Thoracic aorta (tissue), 2 donors: Measurements from ENCODE around the gene KANSL2. TPM values are rescaled to one million over a fixed set of nuclear protein-coding genes. Genes with fewer than 3 reads are reported as not detected.
"Not testable (repeated sequence)": the region's sequence is repeated elsewhere in the genome, so short reads cannot be mapped to it uniquely, and the experiment has no call there.

Experiments
- ATAC-seq: fragments of 150-250 bp; one replicate; pipeline ENCODE4 v1.8.0; 2017; ENCODE audit warnings: low read depth; ENCODE audit not compliant: insufficient number of reproducible peaks, low FRiP score
- DNase-seq: peaks from one replicate; pipeline ENCODE4 v3.0.0-alpha.2; 2020; ENCODE audit warnings: low spot score
- H3K27ac ChIP-seq, 2 donors: fragments of 200-600 bp; sonication (generic); 1 replicate in 1 of 2; 2 replicates in 1 of 2; pipeline ENCODE4 v1.5.1; 2016; ENCODE audit warnings: mild to moderate bottlenecking in 2 of 2, moderate library complexity in 2 of 2
- H3K27me3 ChIP-seq: fragments of 200-600 bp; sonication (generic); replicated peaks from 2 replicates; pipeline ENCODE4 v1.6.0; 2016; ENCODE audit warnings: mild to moderate bottlenecking; ENCODE audit not compliant: insufficient read depth
- H3K36me3 ChIP-seq: fragments of 200-600 bp; sonication (generic); one replicate; pipeline ENCODE4 v1.5.1; 2016
- H3K4me1 ChIP-seq, 2 donors: fragments of 200-600 bp; sonication (generic); 1 replicate in 1 of 2; 2 replicates in 1 of 2; pipeline versions ENCODE4 v1.5.1 to v1.6.0; 2016; ENCODE audit warnings: low read depth in 2 of 2, mild to moderate bottlenecking in 1 of 2; ENCODE audit not compliant: control insufficient read depth in 1 of 2
- H3K4me3 ChIP-seq: fragments of 200-600 bp; sonication (generic); 2 replicates; pipeline ENCODE4 v1.5.1; 2016; ENCODE audit warnings: mild to moderate bottlenecking
- H3K9me3 ChIP-seq: fragments of 200-600 bp; sonication (generic); 2 replicates; pipeline ENCODE4 v1.5.1; 2016
- CTCF ChIP-seq: fragments of 200-600 bp; sonication (generic); IDR thresholded peaks from one replicate; pipeline ENCODE4 v1.5.1; 2019; ENCODE audit warnings: antibody characterized with exemption
- total RNA-seq, 2 donors: library from RNA; depleted of rRNA; stranded (reverse); fragments of >200 nt; gene quantifications; one replicate each; pipeline versions ENCODE4 v1.1.0 to v1.2.3, GENCODE V29; 2016

KANSL2 gene
- total RNA-seq, 2 donors from 2014 or later, result 31.3 to 36.0 TPM

- H3K4me1 ChIP-seq, result no peaks in the 10 kb centered on the region
- ATAC-seq (no peak), DNase-seq (no peak)
- no peak overlapping the region for H3K27ac ChIP-seq
- no peak overlapping the region for H3K4me3 ChIP-seq
- no peaks in the 10 kb centered on the region for H3K36me3 ChIP-seq
- no peaks in the 10 kb centered on the region for H3K27me3 ChIP-seq
- no peaks in the 10 kb centered on the region for H3K9me3 ChIP-seq
- TF ChIP-seq CTCF, result no peak
Measured at GRCh38 chr12:48627556-48627955, 54.5 kb downstream of the KANSL2 start.

GRCh38 chr12:48622997-48623396 is 59.0 kb downstream of the KANSL2 start:
- not testable (repeated sequence) for H3K4me1 ChIP-seq, H3K9me3 ChIP-seq, H3K4me3 ChIP-seq, H3K27me3 ChIP-seq, H3K36me3 ChIP-seq, DNase-seq, ATAC-seq, H3K27ac ChIP-seq

- no peaks in the 10 kb centered on the region for H3K27me3 ChIP-seq
- no peak overlapping the region for H3K4me3 ChIP-seq
- TF ChIP-seq CTCF, result peak; percentile 95
- no peak overlapping the region for H3K27ac ChIP-seq
- ATAC-seq (no peak), DNase-seq (peak; percentile 9)
- H3K9me3 ChIP-seq, result peaks cover 6% of the 10 kb centered on the region
- H3K4me1 ChIP-seq, result no peaks in the 10 kb centered on the region
- no peaks in the 10 kb centered on the region for H3K36me3 ChIP-seq
Measured at GRCh38 chr12:48618541-48618940, 63.5 kb downstream of the KANSL2 start.

- ATAC-seq (no peak), DNase-seq (no peak)
- H3K4me3 ChIP-seq, result no peak overlapping the region
- H3K9me3 ChIP-seq, result peaks cover 12% of the 10 kb centered on the region
- no peaks in the 10 kb centered on the region for H3K27me3 ChIP-seq
- TF ChIP-seq CTCF, result no peak
- no peaks in the 10 kb centered on the region for H3K4me1 ChIP-seq
- H3K27ac ChIP-seq, result no peak overlapping the region
- H3K36me3 ChIP-seq, result no peaks in the 10 kb centered on the region
Measured at GRCh38 chr12:48615681-48616080, 66.4 kb downstream of the KANSL2 start.

- Histone ChIP-seq H3K9me3 (peaks cover 21% of the 10 kb centered on the region), H3K4me1 (no peaks in the 10 kb centered on the region), H3K4me3 (no peak overlapping the region), H3K27ac (no peak overlapping the region), H3K36me3 (no peaks in the 10 kb centered on the region), H3K27me3 (no peaks in the 10 kb centered on the region)
- no peak for ATAC-seq
- TF ChIP-seq CTCF, result no peak
- no peak for DNase-seq
Measured at GRCh38 chr12:48613321-48613720, 68.7 kb downstream of the KANSL2 start.

Other genes starting within 250 kb of the KANSL2 start
- gene ANP32D, start 209.7 kb downstream of the KANSL2 start, total RNA-seq, result under 1 TPM in 1 of 2 donors, not detected in 1; 0.78 TPM
- gene C12orf54, start 199.7 kb downstream of the KANSL2 start, total RNA-seq, result not detected
- gene OR8S1, start 156.6 kb downstream of the KANSL2 start, total RNA-seq, result not detected
- not detected for gene LALBA, start 112.2 kb downstream of the KANSL2 start, total RNA-seq
- gene CCNT1, start 34.5 kb upstream of the KANSL2 start, total RNA-seq, result 10 to 100 TPM; 20.3 to 53.7 TPM
- gene ADCY6, start 106.9 kb upstream of the KANSL2 start, total RNA-seq, result 100 to 1,000 TPM; 102 to 109 TPM
- gene CACNB3, start 136.3 kb upstream of the KANSL2 start, total RNA-seq, result 10 to 100 TPM; 17.8 to 30.5 TPM
- 10 to 100 TPM; 53.7 to 92.6 TPM for gene DDX23, start 169.9 kb upstream of the KANSL2 start, total RNA-seq
- gene RND1, start 183.6 kb upstream of the KANSL2 start, total RNA-seq, result 1 to 10 TPM; 1.8 to 2.6 TPM
- 10 to 100 TPM; 19.0 to 22.2 TPM for gene FKBP11, start 243.3 kb upstream of the KANSL2 start, total RNA-seq